ENCODE data around the gene NACC1. TPM values are rescaled to one million over a fixed set of nuclear protein-coding genes. Genes with fewer than 3 reads are reported as not detected.

NACC1 gene
- 49.1 and 79.9 TPM in 2 replicates for total RNA-seq

GRCh38 chr19:13117772-13118423 lies at the start of gene NACC1:
NACC1 (plus strand) TSS chr19:13118264; CDS start chr19:13135208, 16,944 bp downstream.

GRCh38 chr19:13102666-13103580 lies 15.1 kb upstream of the NACC1 start, which contains the start of gene LYL1:
LYL1 (minus strand) TSS chr19:13102858; CDS start chr19:13101171, 1,687 bp downstream.

GRCh38 chr19:13116282-13117175 lies 1.5 kb upstream of the NACC1 start, which contains the start of gene TRMT1:
TRMT1 (minus strand) TSS chr19:13116740; CDS start chr19:13116399, 341 bp downstream.

GRCh38 chr19:13150187-13150930 lies 32.3 kb downstream of the NACC1 start, which contains the start of the genes IER2 and STX10:
IER2 (plus strand) TSS chr19:13150411; CDS start chr19:13153187, 2,776 bp downstream.
STX10 (minus strand) TSS chr19:13150375; CDS start chr19:13150173, 202 bp downstream.

Other genes with a start within 250 kb of the NACC1 start
- gene DNASE2, start 236.8 kb upstream of the NACC1 start, total RNA-seq: 26.4 and 55.3 TPM in 2 replicates
- gene KLF1, start 231.1 kb upstream of the NACC1 start, total RNA-seq: not detected in 2 replicates
- 22.6 and 40.1 TPM in 2 replicates for gene GCDH, start 227.1 kb upstream of the NACC1 start, total RNA-seq
- 0.56 TPM in 1 of 2 replicates, not detected in the other for gene SYCE2, start 199.0 kb upstream of the NACC1 start, total RNA-seq
- gene FARSA, start 184.6 kb upstream of the NACC1 start, total RNA-seq: 60.8 and 78.4 TPM in 2 replicates
- gene CALR, start 179.7 kb upstream of the NACC1 start, total RNA-seq: 932 and 1,873 TPM in 2 replicates
- 107 and 111 TPM in 2 replicates for gene RAD23A, start 172.4 kb upstream of the NACC1 start, total RNA-seq
- 54.9 and 63.6 TPM in 2 replicates for gene GADD45GIP1, start 161.0 kb upstream of the NACC1 start, total RNA-seq
- gene DAND5, start 148.7 kb upstream of the NACC1 start, total RNA-seq: not detected in 2 replicates
- 33.9 and 97.1 TPM in 2 replicates for gene NFIX, start 122.8 kb upstream of the NACC1 start, total RNA-seq
- 0.48 and 6.5 TPM in 2 replicates for gene LYL1, start 15.4 kb upstream of the NACC1 start, total RNA-seq
- gene TRMT1, start 1.5 kb upstream of the NACC1 start, total RNA-seq: 25.9 and 35.6 TPM in 2 replicates
- gene STX10, start 32.1 kb downstream of the NACC1 start, total RNA-seq: 73.0 and 74.2 TPM in 2 replicates
- gene IER2, start 32.1 kb downstream of the NACC1 start, total RNA-seq: 119 and 139 TPM in 2 replicates